PC-3 (cell line): Measurements from ENCODE around the gene CREBBP. TPM values are rescaled to one million over a fixed set of nuclear protein-coding genes. Genes with fewer than 3 reads are reported as not detected.

Source experiments
- ATAC-seq: fragments of 200-7000 bp; cut with Tn5 transposase; 2 replicates; pipeline ENCODE4 v1.9.1; 2020; ENCODE audit warnings: mild to moderate bottlenecking, moderate library complexity
- BruUV-seq: library from RNA; stranded (reverse); fragments of 400-500 nt; replicated peaks from 2 replicates; lab custom pipeline; 2021; lab: Mats Ljungman, UMichigan
- CTCF ChIA-PET: fragments of 300-600 bp; sonication (Branson Sonifier 250); formaldehyde crosslinking; loops from one replicate; lab custom pipeline; 2022; ENCODE audit warnings: antibody characterized with exemption; lab: Charles Lee
- POLR2A ChIA-PET: fragments of 300-600 bp; sonication (Branson Sonifier 250); formaldehyde crosslinking; loops from one replicate; lab custom pipeline; 2022; ENCODE audit warnings: antibody characterized with exemption; ENCODE audit not compliant: unreplicated experiment; lab: Charles Lee
- DNase-seq: peaks from one replicate; pipeline ENCODE4 v3.0.0-alpha.2; 2015
- H2AFZ ChIP-seq: fragments of 300-600 bp; sonication (generic); 2 replicates; pipeline ENCODE4 v1.6.0; 2016; ENCODE audit warnings: antibody characterized with exemption, low read length
- H3F3A ChIP-seq: fragments of 300-600 bp; sonication (generic); one replicate; pipeline ENCODE4 v1.6.0; 2017; ENCODE audit warnings: antibody characterized with exemption, low read length, control low read depth, mild to moderate bottlenecking; ENCODE audit not compliant: unreplicated experiment
- H3K27ac ChIP-seq: fragments of 300-600 bp; sonication (generic); 2 replicates; pipeline ENCODE4 v1.5.1; 2016; ENCODE audit warnings: mild to moderate bottlenecking, low read length
- H3K27me3 ChIP-seq: fragments of 300-600 bp; sonication (generic); 2 replicates; pipeline ENCODE4 v1.6.1; 2016; ENCODE audit warnings: low read length, mixed read lengths
- H3K36me3 ChIP-seq: fragments of 300-600 bp; sonication (generic); 2 replicates; pipeline ENCODE4 v1.6.1; 2016; ENCODE audit warnings: low read depth, mixed run types, low read length, mixed read lengths
- H3K4me1 ChIP-seq: fragments of 300-600 bp; sonication (generic); 2 replicates; pipeline ENCODE4 v1.5.1; 2016; ENCODE audit warnings: low read length; ENCODE audit not compliant: insufficient read depth
- H3K4me2 ChIP-seq: fragments of 300-600 bp; sonication (generic); 2 replicates; pipeline ENCODE4 v1.6.0; 2016; ENCODE audit warnings: low read length
- H3K4me3 ChIP-seq: fragments of 300-600 bp; sonication (generic); 2 replicates; pipeline ENCODE4 v1.5.1; 2016; ENCODE audit warnings: mild to moderate bottlenecking, low read length, mixed read lengths
- H3K79me2 ChIP-seq: fragments of 300-600 bp; sonication (generic); 2 replicates; pipeline ENCODE4 v1.6.1; 2017; ENCODE audit warnings: low read length, mixed read lengths
- H3K9ac ChIP-seq: fragments of 300-600 bp; sonication (generic); 2 replicates; pipeline ENCODE4 v1.6.0; 2016; ENCODE audit warnings: mild to moderate bottlenecking, low read length
- H3K9me2 ChIP-seq: fragments of 300-600 bp; sonication (generic); replicated peaks from 2 replicates; pipeline ENCODE4 v1.6.1; 2016; ENCODE audit warnings: mixed run types, low read length, mixed read lengths
- H3K9me3 ChIP-seq: fragments of 300-600 bp; sonication (generic); 2 replicates; pipeline ENCODE4 v1.6.1; 2016; ENCODE audit warnings: low read length, mixed read lengths
- H4K20me1 ChIP-seq: fragments of 300-600 bp; sonication (generic); 2 replicates; pipeline ENCODE4 v1.6.1; 2016; ENCODE audit warnings: low read length, mixed read lengths
- CTCF ChIP-seq: fragments of 300-600 bp; sonication (generic); conservative IDR thresholded peaks from 2 replicates; pipeline ENCODE4 v1.5.1; 2017; ENCODE audit warnings: antibody characterized with exemption, low read depth, mild to moderate bottlenecking, low read length
- EZH2 ChIP-seq: fragments of 300-600 bp; sonication (generic); IDR thresholded peaks from one replicate; pipeline ENCODE4 v1.6.1; 2017; ENCODE audit warnings: antibody characterized with exemption, mild to moderate bottlenecking, low read length; ENCODE audit not compliant: unreplicated experiment
- EZH2phosphoT487 ChIP-seq: fragments of 300-600 bp; sonication (generic); IDR thresholded peaks from 2 replicates; pipeline ENCODE4 v1.6.1; 2018; ENCODE audit warnings: mild to moderate bottlenecking, antibody characterized with exemption, low read length, borderline replicate concordance
- intact Hi-C: fragments of 100-400 bp; cut with micrococcal nuclease; formaldehyde crosslinking; loops from 2 replicates; pipeline ENCODE4 v1.9.0; 2023
- total RNA-seq: library from RNA; depleted of rRNA; stranded (reverse); fragments of >200 nt; gene quantifications from 2 replicates; pipeline ENCODE4 v1.2.3, GENCODE V29; 2014

CREBBP gene
- total RNA-seq, 1 experiment from 2014 or later = 21.9 TPM

DNA sequence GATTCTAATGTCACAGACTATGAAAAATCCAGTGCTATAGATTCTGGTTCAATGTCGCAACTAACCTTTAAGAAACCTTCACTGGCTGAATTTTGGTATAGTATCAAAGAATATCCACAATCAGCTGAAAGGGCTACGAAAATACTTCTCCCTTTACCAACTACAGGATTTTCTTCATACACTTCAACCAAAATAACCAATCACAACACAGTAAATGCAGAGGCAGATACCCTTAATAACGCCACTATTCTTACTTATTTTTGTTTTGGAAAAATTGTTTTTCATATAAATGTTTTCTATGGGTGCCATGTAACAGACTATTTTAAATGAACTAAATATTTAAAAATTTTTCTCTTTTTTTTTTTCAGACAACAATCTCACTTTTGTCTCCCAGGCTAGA lies 114.3 kb downstream of the CREBBP start:
- H3K9me2 ChIP-seq = no peaks in the 10 kb centered on the region
- no peak for DNase-seq
- H3K9ac ChIP-seq = no peak overlapping the region
- H3K27ac ChIP-seq = no peak overlapping the region
- no peaks in the 10 kb centered on the region for H3K79me2 ChIP-seq
- TF ChIP-seq EZH2phosphoT487 (no peak), CTCF (no peak), EZH2 (no peak)
- ChIA-PET POLR2A (no interaction called here), CTCF (no interaction called here)
- no peaks in the 10 kb centered on the region for H3K27me3 ChIP-seq
- H3K4me2 ChIP-seq = no peak overlapping the region
- peaks cover 25% of the 10 kb centered on the region for H3K36me3 ChIP-seq
- BruUV-seq = no TSS peak
- no peaks in the 10 kb centered on the region for H3K9me3 ChIP-seq
- peaks cover 13% of the 10 kb centered on the region for H3K4me1 ChIP-seq
- no peak overlapping the region for H2AFZ ChIP-seq
- ATAC-seq = no peak
- intact Hi-C loops = no loop called here
- 0 out of 2 replicates have a peak, but pooled peaks cover under 1% of the 10 kb centered on the region for H4K20me1 ChIP-seq
- peaks cover 5% of the 10 kb centered on the region for H3F3A ChIP-seq
- no peak overlapping the region for H3K4me3 ChIP-seq

GRCh38 chr16:3764409-3764808 lies 116.1 kb downstream of the CREBBP start:
- TF ChIP-seq EZH2phosphoT487 (no peak), CTCF (no peak), EZH2 (no peak)
- Histone ChIP-seq H3K27ac (no peak overlapping the region), H3K9ac (no peak overlapping the region), H3K9me3 (no peaks in the 10 kb centered on the region), H3K9me2 (no peaks in the 10 kb centered on the region), H3K27me3 (no peaks in the 10 kb centered on the region), H3F3A (no peaks in the 10 kb centered on the region), H3K4me2 (no peak overlapping the region), H3K79me2 (no peaks in the 10 kb centered on the region), H3K4me3 (no peak overlapping the region), H3K4me1 (no peaks in the 10 kb centered on the region), H3K36me3 (peaks cover 17% of the 10 kb centered on the region), H2AFZ (no peak overlapping the region), H4K20me1 (no peaks in the 10 kb centered on the region)
- BruUV-seq = no TSS peak
- ATAC-seq = no peak
- ChIA-PET CTCF (no interaction called here), POLR2A (no interaction called here)
- intact Hi-C loops = no loop called here
- no peak for DNase-seq

DNA sequence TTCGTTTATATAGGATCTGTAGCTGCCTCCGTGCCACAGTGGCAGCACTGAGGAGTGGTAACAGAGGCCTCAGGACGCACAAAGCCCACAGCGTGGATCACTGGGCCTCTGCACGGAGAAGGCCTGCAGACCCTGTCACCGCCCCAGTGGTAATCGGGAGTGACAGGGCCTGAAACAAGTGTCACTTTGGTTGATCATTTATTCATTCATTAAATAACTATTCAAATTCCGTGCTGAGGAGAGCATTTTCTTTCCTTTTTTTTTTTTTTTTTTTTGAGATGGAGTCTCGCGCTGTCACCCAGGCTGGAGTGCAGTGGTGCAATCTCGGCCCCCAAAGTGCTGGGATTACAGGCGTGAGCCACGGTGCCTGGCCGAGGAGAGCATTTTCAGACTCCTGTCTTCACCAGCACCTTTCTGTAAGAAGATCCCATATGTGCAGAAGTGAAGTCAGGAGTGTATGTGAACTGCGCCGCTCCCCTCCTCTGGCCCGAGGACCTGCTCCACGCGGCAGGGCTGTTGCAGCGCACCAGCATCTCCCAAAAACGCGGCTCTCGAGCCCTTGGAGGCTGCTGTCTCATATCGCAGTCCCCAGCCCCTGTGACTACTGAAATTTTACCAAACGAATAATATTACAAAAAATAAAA lies 118.3 kb downstream of the CREBBP start:
- no peaks in the 10 kb centered on the region for H3K9me2 ChIP-seq
- no peak for ATAC-seq
- H3K9ac ChIP-seq = no peak overlapping the region
- ChIA-PET CTCF (no interaction called here), POLR2A (no interaction called here)
- no peak for DNase-seq
- peaks cover 4% of the 10 kb centered on the region; the same call in 1 of the 2 replicates for H3K36me3 ChIP-seq
- no peaks in the 10 kb centered on the region for H3K79me2 ChIP-seq
- no peaks in the 10 kb centered on the region for H3F3A ChIP-seq
- no peaks in the 10 kb centered on the region for H3K27me3 ChIP-seq
- H3K27ac ChIP-seq = no peak overlapping the region
- H3K9me3 ChIP-seq = no peaks in the 10 kb centered on the region
- intact Hi-C loops = no loop called here
- no peaks in the 10 kb centered on the region for H3K4me1 ChIP-seq
- no peaks in the 10 kb centered on the region for H4K20me1 ChIP-seq
- TF ChIP-seq CTCF (no peak), EZH2phosphoT487 (no peak), EZH2 (no peak)
- no peak overlapping the region for H3K4me3 ChIP-seq
- no peak overlapping the region for H2AFZ ChIP-seq
- no TSS peak for BruUV-seq
- no peak overlapping the region for H3K4me2 ChIP-seq
